SK-N-SH treated with all-trans-retinoic acid at 6 μM for 48 hours (cell line): Measurements from ENCODE around the gene ARHGAP26.

Source experiments
- RARB ChIP-seq: fragments of 250-450 bp; sonication (Bioruptor Pico); IDR thresholded peaks from 2 replicates; pipeline ENCODE4 v1.8.0; 2021; ENCODE audit warnings: mild to moderate bottlenecking, moderate library complexity
- SNAI2 ChIP-seq: fragments of 250-450 bp; sonication (Bioruptor Pico); IDR thresholded peaks from 2 replicates; pipeline ENCODE4 v1.5.0; 2020; ENCODE audit warnings: mild to moderate bottlenecking, moderate library complexity
- ZC3H10 ChIP-seq: fragments of 250-450 bp; sonication (Bioruptor Pico); IDR thresholded peaks from 2 replicates; pipeline ENCODE4 v1.5.1; 2021; ENCODE audit warnings: mild to moderate bottlenecking, moderate library complexity
- ZFP3 ChIP-seq: fragments of 250-450 bp; sonication (Bioruptor Pico); IDR thresholded peaks from 2 replicates; pipeline ENCODE4 v1.5.0; 2020; ENCODE audit warnings: mild to moderate bottlenecking, moderate library complexity
- ZFP30 ChIP-seq: fragments of 450-650 bp; formaldehyde crosslinking; IDR thresholded peaks from 2 replicates; pipeline ENCODE4 v1.5.0; 2022; ENCODE audit warnings: mild to moderate bottlenecking, moderate library complexity
- ZNF8 ChIP-seq: fragments of 450-650 bp; formaldehyde crosslinking; IDR thresholded peaks from 2 replicates; pipeline ENCODE4 v1.5.0; 2020; ENCODE audit warnings: mild to moderate bottlenecking, moderate library complexity
- TF ChIP-seq, protein P1 (sequence below): fragments of 250-450 bp; sonication (Bioruptor Pico); IDR thresholded peaks from 2 replicates; pipeline ENCODE4 v1.8.0; 2020; ENCODE audit warnings: mild to moderate bottlenecking, moderate library complexity, borderline replicate concordance
- TF ChIP-seq, protein P2 (sequence below): fragments of 250-450 bp; sonication (Bioruptor Pico); IDR thresholded peaks from 2 replicates; pipeline ENCODE4 v1.5.1; 2020; ENCODE audit warnings: low read depth, mild to moderate bottlenecking, moderate library complexity

- TF ChIP-seq SNAI2 (no peak), ZNF8 (CRISPR knock-in tag) (no peak), ZFP30 (no peak), ZFP3 (CRISPR knock-in tag) (no peak), RARB (no peak), ZC3H10 (CRISPR knock-in tag) (no peak)
- TF ChIP-seq, protein P1, sequence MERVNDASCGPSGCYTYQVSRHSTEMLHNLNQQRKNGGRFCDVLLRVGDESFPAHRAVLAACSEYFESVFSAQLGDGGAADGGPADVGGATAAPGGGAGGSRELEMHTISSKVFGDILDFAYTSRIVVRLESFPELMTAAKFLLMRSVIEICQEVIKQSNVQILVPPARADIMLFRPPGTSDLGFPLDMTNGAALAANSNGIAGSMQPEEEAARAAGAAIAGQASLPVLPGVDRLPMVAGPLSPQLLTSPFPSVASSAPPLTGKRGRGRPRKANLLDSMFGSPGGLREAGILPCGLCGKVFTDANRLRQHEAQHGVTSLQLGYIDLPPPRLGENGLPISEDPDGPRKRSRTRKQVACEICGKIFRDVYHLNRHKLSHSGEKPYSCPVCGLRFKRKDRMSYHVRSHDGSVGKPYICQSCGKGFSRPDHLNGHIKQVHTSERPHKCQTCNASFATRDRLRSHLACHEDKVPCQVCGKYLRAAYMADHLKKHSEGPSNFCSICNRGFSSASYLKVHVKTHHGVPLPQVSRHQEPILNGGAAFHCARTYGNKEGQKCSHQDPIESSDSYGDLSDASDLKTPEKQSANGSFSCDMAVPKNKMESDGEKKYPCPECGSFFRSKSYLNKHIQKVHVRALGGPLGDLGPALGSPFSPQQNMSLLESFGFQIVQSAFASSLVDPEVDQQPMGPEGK (CRISPR knock-in tag): no peak
- TF ChIP-seq, protein P2, sequence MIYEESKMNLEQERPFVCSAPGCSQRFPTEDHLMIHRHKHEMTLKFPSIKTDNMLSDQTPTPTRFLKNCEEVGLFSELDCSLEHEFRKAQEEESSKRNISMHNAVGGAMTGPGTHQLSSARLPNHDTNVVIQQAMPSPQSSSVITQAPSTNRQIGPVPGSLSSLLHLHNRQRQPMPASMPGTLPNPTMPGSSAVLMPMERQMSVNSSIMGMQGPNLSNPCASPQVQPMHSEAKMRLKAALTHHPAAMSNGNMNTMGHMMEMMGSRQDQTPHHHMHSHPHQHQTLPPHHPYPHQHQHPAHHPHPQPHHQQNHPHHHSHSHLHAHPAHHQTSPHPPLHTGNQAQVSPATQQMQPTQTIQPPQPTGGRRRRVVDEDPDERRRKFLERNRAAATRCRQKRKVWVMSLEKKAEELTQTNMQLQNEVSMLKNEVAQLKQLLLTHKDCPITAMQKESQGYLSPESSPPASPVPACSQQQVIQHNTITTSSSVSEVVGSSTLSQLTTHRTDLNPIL (CRISPR knock-in tag): no peak
Measured at GRCh38 chr5:142958944-142959682, 188.9 kb downstream of the ARHGAP26 start.
